IPS-NIHi7 (cell line): Measurements from ENCODE around the gene KIAA0232.

Source experiments
- DNase-seq: peaks from one replicate; pipeline ENCODE4 v3.0.0; 2012; ENCODE audit warnings: mixed read lengths; ENCODE audit errors: extremely low spot score

Gene KIAA0232

DNA sequence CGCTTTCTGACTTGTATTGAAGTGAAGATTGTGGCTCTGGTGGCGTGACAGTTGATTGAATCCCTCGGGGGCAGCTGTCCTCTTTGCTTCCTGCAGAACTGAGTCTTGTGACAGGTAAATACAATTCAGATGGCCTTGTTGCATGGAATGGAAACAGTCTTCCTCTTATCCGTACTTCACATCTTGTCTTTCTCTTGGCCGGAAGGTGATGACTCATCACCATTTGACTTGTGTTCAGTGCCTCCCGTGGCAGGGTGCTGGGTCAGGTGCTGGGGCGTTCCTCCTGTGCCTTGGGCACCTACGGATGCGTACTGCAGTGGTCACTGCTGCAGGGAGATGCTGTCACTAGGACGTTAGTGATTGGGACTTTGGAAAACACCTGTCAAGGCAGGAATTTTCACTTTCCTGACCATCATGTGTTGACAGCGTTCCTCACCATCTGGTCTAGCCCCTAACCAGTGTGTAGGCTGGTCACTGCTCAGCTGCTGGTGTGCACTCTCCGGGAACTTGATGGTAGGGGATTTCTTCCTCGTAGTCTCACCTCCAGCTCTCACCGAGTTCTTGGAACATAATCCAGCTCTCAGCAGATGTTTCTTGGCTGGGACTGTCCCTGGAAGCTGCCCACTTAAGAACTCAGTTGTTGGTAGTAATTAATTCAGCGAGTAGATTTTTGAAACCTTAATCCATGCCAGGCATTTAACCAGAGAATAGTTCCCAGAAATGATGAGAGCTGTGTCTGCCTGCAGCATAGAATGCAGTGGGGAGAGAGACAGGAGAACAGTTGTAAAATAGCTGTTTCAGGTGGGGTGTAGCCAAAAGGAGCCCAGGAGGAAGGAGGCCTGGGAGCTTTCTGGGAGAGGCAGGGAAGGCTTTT is 134.3 kb downstream of the KIAA0232 start:
- no peak for DNase-seq

DNA sequence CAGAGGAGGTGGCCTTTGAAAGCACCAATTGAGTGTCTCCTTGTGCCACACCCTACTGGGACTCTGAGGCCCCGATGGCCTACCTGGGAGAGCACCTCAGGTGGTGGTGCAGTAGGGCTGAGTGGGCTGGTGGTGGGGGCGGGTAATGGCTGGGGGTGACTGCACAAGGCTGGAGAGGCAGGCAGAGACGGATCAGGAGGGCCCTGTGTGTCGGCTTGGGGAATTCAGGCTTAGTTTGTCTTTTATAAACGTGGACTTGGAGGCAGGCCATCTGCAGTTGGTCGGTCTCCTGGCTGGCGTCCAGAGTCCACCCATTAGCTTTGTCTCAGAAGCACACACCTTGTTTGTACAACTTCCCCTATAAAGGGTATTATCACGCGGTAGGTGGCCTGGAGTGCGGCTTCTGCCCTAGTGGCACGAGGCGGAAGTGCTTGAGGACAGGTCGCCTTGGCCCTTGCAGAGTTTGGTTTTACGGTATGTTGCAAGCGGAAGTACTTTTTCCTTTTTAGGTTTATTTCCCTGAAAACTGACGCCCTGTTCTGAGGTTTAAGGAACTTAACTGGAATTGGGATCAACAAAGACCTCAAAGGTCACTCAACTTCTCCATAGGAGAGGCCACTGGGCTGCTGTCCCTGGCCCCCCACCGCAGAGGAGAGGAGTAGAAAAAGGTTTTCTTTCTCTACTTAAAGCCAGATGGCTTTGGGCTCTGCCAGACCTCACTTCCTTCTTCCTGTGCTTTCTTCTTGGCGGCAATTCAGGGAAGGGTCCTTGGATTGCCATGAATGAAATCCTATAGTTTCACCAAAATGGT is 135.1 kb downstream of the KIAA0232 start:
- DNase-seq, result no peak

DNA sequence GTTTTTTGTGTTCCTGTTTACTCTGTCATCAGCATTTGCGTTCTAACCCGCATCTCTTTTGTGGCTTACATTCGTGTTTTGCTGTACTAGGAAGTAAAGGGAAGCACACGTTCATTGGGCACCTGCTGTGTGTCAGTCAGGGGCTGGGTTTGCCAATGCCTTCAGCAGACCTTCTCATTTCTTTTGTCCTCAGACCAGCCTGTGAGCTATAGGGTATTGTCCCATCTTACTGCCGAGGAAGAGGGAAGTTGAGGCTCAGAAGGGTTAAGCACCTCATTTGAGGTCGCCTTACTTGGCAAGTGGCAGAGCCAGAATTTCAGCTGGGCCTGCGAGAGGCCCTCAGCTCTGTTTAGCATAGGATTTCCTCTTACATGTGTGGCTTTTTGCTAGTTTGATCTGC is 135.8 kb downstream of the KIAA0232 start:
- DNase-seq, result no peak

DNA sequence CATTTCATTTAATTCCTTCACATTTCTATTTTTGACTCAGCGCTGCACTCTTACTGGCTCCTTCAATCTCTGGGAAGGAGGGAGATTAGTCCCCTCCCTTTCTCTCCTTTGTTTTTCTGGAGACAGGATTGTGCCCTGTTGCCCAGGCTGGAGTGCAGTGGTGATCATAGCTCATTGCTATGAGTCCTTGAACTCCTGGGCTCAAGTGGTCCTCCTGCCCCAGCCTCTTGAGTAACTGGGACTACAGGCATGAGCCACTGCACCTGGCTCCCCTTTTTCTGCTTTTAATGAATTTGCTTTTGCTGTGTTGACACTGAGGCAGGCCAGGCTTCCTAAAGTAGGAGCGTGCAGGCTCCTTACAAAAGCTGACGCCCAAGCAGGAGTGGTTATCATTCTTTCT is 137.6 kb downstream of the KIAA0232 start:
- DNase-seq, result no peak

DNA sequence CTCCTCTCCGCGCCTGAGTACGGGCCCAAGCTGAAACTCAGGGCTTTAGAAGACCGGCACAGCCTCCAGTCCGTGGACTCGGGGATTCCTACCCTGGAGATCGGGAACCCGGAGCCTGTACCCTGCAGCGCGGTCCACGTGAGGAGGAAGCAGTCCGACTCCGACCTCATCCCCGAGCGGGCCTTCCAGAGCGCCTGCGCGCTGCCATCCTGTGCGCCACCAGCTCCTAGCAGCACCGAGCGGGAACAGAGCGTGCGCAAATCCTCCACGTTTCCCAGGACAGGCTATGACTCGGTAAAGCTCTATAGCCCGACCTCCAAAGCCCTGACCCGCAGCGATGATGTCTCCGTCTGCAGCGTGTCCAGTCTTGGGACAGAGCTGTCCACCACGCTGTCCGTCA is 141.0 kb downstream of the KIAA0232 start:
- DNase-seq, result no peak

DNA sequence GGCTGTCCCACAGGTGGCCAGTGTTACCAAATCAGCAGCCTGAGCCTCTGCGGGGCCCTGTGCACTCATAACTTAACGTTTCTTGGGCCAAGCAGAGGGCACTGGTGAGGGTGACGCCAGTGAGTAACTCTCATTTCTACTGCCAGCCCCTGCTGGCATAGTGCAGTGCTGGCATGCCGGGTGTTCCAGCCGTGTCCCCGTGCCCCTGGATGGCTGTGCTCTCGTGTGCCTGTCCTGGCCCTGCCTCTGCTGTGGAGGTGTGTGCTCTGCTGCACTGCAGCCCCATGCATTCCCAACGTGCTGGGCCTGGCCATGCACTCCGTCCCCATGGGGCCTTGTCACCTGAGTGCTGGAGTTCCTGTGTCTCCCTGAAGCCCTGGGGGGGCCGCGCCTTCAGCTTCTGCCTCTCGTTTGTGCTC is 141.8 kb downstream of the KIAA0232 start:
- no peak for DNase-seq

DNA sequence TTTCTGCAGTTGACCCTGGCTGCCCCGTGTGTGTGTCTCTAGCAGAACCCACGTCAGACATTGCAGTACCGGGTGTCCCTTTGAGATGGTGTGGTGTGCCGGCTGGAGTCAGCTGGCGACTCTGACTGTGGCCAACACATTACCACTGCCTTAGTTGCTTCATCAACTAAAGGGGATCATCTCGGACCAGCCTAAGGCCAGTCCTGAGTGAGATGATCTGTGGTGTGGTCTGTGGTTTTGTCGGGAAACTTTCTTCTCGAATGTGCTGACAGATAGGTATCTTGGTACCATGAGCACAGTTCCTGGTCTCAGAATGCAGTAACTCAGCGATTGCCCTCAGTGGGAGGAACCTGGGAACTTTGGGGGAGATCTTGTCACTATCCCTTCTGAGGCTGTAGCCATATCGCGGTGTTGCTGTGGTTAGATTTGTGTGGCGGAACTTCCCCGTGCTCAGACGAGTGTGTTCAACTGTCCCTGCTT is 142.9 kb downstream of the KIAA0232 start:
- no peak for DNase-seq

DNA sequence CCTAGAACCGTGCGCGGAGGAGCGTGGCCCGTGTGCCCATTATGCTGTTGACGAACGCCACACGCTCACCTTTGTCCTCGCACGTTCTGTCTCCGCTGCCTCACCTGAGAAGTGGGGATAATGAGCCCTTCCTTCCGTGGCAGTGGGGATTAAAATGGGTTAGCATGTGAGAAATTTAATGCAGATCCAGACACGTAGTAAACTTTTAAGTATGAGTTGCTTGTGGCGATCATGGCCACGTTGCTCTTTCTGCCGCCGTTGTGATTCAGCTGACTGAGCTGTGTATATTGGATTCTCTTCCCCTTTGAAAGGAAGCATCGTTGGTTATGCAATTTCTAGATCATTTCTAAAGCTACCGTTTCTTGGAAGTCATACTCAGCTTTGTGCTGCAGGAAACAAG is 143.6 kb downstream of the KIAA0232 start:
- no peak for DNase-seq

DNA sequence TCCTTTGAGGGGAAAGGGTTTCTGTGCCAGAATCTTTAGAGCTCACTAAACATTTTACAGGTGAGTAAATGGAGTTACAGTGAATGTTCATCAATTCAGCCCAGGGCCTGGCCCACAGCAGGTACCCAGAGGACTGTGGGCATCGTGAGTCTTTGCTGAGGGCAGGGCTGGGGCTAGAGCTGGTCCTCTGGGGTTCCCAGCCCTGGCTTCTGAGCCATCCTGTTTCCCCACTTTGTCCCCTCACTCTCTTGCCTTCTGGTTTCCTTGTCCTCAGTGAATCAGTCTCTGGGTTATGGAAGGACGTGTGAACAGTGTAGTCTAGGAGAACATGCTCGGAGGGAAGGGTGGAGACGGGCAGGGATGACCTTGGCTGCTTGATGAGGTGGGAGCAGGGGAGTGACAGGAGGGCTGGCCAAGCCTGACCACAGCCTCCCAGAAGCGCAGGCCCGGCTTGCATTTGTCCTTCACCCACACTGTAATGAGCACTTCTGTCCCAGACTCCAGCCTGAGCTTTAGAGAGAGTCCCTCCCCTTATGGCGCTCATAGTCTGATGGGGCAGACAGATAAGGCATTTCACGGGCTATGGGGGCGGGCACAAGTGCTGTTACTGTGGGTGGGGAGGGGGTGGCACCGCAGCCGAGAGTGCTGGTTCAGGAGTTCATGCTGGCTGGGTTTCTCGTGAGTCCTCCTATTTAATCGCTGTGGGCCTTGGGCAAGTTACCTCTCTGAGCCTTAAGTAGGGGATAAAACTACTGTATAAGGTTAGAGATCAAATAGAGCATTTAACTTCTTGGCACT is 144.4 kb downstream of the KIAA0232 start:
- DNase-seq, result no peak

DNA sequence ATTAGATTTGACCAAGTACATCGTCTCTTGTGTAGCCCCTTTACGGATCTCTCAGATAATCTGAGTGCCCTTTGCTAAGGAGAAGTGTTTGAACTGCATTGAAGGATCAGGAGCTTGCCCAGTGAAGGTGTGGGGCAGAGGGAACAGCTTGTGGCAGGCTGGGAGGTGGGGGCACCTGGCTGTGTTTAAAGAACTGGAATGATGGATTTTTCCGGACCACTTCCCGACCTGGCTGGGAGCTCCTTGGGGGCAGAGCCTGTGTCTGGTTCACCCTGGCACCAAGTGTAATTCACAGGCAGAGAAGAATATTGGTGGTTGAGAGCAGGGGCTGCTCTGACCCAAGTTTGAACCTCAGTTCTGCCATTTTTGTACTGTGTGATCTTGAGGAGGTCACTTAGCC is 145.6 kb downstream of the KIAA0232 start:
- no peak for DNase-seq

DNA sequence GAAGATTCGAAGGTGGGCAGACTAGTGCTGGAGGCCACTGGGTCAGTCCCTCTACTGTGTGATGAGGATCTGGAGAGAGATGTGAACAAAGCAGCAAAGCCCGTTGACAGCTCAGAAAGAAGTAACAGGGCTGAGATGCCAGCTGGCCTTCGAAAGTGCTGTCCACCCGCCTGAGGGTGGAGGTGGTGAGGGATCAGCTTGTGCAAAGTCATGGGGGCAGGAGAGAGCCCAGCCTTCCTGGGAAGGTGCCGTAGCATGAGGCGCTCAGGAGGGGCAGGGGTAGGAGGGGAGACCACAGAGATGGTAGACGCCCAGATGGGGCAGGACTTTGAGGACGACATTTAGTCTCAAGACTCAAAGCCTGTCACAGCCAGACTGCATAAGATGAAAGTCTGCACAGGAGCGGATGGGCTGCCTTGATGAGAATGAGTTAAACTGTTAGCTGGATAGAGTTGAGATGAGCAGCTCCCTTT is 146.8 kb downstream of the KIAA0232 start:
- no peak for DNase-seq

DNA sequence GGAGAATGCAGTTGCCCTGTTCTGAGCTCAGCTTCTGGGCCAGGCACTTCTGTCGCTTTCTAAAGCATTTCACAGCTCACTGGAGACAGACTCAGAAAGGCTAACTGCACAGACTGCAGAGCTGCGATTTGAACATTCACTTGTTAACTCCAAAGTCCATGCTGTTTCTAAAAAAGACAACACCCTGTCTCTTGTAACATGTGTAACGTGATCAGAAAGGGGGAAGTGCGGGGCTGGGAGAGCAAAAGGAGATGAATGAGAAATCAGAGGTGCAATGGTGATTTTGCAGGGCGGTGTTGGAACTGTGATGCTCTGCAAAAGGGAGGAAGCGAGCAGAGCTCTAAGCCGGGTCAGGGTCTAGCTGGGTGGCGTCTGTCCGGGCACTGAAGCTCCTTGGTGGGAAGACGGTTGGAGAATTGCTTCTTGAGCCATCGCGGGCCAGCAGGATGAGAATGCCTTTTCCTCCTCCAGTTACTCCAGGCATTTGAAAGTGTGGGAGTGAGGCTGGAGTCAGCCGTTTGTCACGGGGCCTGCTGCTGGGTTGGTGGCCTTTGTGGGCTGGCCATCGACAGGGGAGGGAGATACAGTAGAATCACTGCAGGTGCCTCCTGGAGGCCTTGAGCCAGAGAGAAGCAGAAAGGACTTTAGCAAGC is 147.4 kb downstream of the KIAA0232 start:
- DNase-seq, result no peak

DNA sequence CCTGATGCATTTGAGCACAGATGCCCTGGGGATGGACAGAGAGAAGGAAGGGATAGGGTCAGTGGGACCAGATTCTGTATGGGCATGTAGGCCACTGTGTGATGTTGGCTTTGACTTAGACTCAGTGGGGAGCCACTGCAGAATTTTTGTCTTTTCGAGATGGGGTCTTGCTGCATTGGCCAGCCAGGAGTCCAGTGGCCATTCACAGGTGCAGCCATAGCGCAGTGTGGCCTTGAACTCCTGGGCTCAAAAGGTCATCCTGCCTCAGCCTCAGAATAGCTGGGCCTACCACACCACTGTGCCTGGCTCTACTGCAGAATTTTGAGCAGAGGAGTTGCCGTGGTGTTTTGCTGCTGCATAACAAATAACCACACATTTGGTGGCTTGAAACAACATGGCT is 149.9 kb downstream of the KIAA0232 start:
- DNase-seq, result no peak

DNA sequence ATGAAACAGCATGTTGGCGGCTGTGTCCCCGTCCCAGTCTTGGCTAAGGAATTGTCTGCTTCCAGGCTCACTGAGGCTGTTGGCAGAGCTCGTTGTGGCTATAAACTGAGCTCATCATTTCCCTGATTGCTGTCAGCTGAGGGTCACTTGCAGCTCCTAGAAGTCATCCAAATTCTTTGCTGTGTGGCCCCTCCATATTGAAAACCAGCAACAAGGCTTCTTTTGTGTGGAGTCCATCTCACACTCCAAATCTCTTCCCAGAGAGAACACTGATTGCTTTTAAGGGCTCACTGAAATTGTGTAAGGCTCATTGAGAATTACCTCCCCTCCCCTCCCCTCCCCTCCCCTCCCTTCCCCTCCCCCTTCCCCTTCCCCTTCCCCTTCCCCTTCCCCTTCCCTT is 150.4 kb downstream of the KIAA0232 start:
- no peak for DNase-seq
